Thyroid gland (tissue), 4 donors: ENCODE results near the gene ATP2A2. TPM values are rescaled to one million over a fixed set of nuclear protein-coding genes. Genes with fewer than 3 reads are reported as not detected.

ENCODE experiments used
- DNase-seq, 2 donors: peaks; one replicate each; pipeline ENCODE4 v3.0.0-alpha.2; 2019
- H3K27ac ChIP-seq, 3 donors: fragments of 200-600 bp; sonication (generic); 1 replicate in 2 of 3; 2 replicates in 1 of 3; pipeline ENCODE4 v1.5.1; 2016 to 2019; ENCODE audit warnings: mild to moderate bottlenecking in 1 of 3, moderate library complexity in 1 of 3
- H3K27me3 ChIP-seq: fragments of 200-600 bp; sonication (generic); one replicate; pipeline ENCODE4 v1.5.1; 2019
- H3K36me3 ChIP-seq, 2 donors: fragments of 200-600 bp; sonication (generic); one replicate each; pipeline ENCODE4 v1.5.1; 2016 to 2019
- H3K4me1 ChIP-seq, 2 donors: fragments of 200-600 bp; sonication (generic); one replicate each; pipeline ENCODE4 v1.5.1; 2017 to 2019
- H3K4me3 ChIP-seq, 3 donors: fragments of 200-600 bp; sonication (generic); replicated peaks in 1 of 3; 1 replicate in 2 of 3; 2 replicates in 1 of 3; pipeline ENCODE4 v1.5.1; 2016; ENCODE audit warnings: mild to moderate bottlenecking in 1 of 3
- H3K9me3 ChIP-seq: fragments of 200-600 bp; sonication (generic); one replicate; pipeline ENCODE4 v1.5.1; 2017
- POLR2A ChIP-seq, 2 donors: fragments of 450-650 bp; IDR thresholded peaks; one replicate each; pipeline ENCODE4 v1.6.1; 2017; ENCODE audit warnings: antibody characterized with exemption in 2 of 2, mild to moderate bottlenecking in 2 of 2, moderate library complexity in 1 of 2
- WGBS, 2 donors: methylation state at CpG; one replicate each; pipeline ENCODE4 v1.1.5; 2017; 5-methylcytosine and 5-hydroxymethylcytosine counted together
- intact Hi-C: fragments of 100-400 bp; cut with DNase I; formaldehyde crosslinking; loops from one replicate; pipeline ENCODE4 v1.15.1; 2023
- total RNA-seq, 4 donors: library from RNA; depleted of rRNA; stranded (reverse); fragments of >200 nt; gene quantifications; one replicate each; pipeline ENCODE4 v1.2.3, GENCODE V29; 2016
- TF ChIP-seq, protein P1 (sequence below), 6 experiments: fragments of 200-600 bp in 3 of 6; fragments of 450-650 bp in 3 of 6; sonication (generic) in 3 of 6; IDR thresholded peaks; one replicate each; pipeline ENCODE4 v1.5.1; 2016 to 2019; ENCODE audit warnings: antibody characterized with exemption in 6 of 6, mild to moderate bottlenecking in 2 of 6, inconsistent platforms in 1 of 6, moderate library complexity in 1 of 6

ATP2A2 gene
- total RNA-seq, 4 donors from 2014 or later, result 126 to 220 (median 174) TPM

DNA sequence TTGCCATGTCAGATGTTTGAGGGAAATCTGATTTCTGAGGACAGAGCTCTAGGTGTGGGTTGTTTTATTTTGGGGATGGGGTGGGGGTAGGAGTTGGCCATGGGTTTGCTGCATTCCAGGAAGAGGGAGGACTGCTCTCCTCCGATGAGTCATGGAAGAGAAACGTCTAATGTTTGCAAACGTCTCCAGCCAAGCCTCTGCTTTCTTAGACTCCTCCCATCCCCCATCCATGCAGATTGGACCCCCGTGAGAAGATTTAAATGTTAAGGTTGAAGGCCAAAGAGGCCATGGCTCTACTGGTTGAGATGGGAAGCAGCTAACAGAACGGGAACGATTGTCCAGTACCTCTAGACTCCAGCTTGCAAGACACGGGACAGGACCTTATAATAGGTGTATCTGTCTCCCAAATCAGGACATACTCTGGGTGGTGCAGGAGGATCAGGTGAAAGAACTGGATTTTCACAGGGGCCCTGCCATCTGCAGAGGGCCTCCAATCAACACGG is 11.4 kb upstream of the ATP2A2 start:
- H3K27me3 ChIP-seq, result no peaks in the 10 kb centered on the region
- peak overlapping the region in 1 of 3 donors; percentile 24 for H3K27ac ChIP-seq
- no peaks in the 10 kb centered on the region for H3K9me3 ChIP-seq
- no peak overlapping the region for H3K4me3 ChIP-seq
- WGBS, 2 donors, result 62 to 72% methylated on average over 6 to 8 of the region's 8 CpGs
- no peaks in the 10 kb centered on the region for H3K36me3 ChIP-seq
- intact Hi-C loops, result no loop called here
- DNase-seq, result no peak
- TF ChIP-seq, protein P1, sequence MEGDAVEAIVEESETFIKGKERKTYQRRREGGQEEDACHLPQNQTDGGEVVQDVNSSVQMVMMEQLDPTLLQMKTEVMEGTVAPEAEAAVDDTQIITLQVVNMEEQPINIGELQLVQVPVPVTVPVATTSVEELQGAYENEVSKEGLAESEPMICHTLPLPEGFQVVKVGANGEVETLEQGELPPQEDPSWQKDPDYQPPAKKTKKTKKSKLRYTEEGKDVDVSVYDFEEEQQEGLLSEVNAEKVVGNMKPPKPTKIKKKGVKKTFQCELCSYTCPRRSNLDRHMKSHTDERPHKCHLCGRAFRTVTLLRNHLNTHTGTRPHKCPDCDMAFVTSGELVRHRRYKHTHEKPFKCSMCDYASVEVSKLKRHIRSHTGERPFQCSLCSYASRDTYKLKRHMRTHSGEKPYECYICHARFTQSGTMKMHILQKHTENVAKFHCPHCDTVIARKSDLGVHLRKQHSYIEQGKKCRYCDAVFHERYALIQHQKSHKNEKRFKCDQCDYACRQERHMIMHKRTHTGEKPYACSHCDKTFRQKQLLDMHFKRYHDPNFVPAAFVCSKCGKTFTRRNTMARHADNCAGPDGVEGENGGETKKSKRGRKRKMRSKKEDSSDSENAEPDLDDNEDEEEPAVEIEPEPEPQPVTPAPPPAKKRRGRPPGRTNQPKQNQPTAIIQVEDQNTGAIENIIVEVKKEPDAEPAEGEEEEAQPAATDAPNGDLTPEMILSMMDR (IDR thresholded peaks at IDR 0.05), result no peak
- no peak for TF ChIP-seq POLR2A (IDR thresholded peaks at IDR 0.05)
- H3K4me1 ChIP-seq, result peaks cover 17 to 31% of the 10 kb centered on the region in 2 donors

DNA sequence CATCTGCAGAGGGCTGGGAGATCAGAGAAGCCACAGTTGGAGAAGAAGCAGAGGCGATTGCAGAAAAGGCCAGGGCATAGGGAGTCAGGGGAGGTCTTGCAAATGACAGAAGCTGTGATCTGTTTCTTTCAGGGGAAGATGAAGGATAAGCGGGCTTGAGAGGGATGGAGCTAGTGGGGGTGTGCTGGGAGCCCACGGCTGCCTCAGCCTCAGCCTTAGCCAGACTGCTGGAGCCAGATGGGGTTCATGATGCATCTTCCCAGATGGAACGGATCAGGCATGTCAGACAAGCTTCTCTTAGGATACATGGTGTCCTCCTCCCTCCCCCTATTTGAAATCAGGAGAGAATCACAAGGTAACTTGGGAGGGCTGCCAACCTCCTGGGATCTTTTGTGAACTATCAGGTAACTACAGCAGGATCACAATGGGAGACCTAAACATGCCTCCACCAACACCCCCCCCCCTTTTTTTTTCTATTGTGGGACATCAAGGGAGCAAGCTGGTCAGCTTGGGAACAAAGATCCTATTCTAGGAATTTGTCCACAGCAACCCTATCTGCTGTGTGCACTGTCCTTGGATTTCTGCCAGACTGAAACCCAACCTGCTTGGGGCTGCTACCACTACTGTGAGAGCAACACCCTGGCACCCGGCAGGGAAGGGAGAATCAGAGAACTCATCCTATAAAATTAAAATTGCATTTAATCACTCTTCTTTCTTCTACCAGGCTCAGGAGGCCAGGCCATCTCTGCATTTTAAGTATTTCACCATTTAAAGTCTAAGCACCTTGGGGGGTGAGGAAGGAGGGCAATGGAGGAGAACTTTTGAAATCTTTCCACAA is 10.7 kb upstream of the ATP2A2 start:
- 72 to 74% methylated on average over 5 of the region's 5 CpGs for WGBS, 2 donors
- Histone ChIP-seq H3K36me3 (no peaks in the 10 kb centered on the region), H3K9me3 (no peaks in the 10 kb centered on the region), H3K27ac (peak overlapping the region in 1 of 3 donors; percentile 24), H3K4me3 (no peak overlapping the region), H3K4me1 (peaks cover 17 to 31% of the 10 kb centered on the region in 2 donors), H3K27me3 (no peaks in the 10 kb centered on the region)
- intact Hi-C loops, result no loop called here
- no peak for TF ChIP-seq POLR2A (IDR thresholded peaks at IDR 0.05)
- TF ChIP-seq, protein P1 (IDR thresholded peaks at IDR 0.05), result no peak
- peak; percentile 30 to 58 for DNase-seq

DNA sequence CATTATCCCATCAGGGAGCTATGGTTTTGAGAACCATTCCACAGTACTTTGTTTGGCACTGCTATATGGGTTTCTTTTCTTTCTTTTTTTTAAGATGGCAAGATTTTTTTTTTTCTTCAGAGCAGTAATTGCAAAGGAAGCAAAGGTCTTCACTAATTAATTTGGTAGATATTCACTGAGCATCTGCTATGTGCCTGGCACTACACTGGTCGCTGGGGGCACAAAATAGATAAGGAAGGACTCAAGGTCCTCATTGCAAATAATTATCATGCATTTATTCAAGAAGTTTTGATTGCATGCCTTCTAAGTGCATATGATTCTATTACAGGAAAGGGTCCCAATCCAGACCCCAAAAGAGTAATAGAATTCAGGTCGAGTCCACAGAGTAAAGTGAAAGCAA is 10.0 kb upstream of the ATP2A2 start:
- TF ChIP-seq, protein P1 (IDR thresholded peaks at IDR 0.05), result no peak
- TF ChIP-seq POLR2A (IDR thresholded peaks at IDR 0.05), result no peak
- Histone ChIP-seq H3K9me3 (no peaks in the 10 kb centered on the region), H3K27me3 (no peaks in the 10 kb centered on the region), H3K4me1 (peaks cover 17 to 31% of the 10 kb centered on the region in 2 donors), H3K27ac (no peak overlapping the region), H3K4me3 (no peak overlapping the region), H3K36me3 (no peaks in the 10 kb centered on the region)
- intact Hi-C loops, result no loop called here
- 75 to 78% methylated on average over 2 of the region's 2 CpGs for WGBS, 2 donors
- no peak for DNase-seq

DNA sequence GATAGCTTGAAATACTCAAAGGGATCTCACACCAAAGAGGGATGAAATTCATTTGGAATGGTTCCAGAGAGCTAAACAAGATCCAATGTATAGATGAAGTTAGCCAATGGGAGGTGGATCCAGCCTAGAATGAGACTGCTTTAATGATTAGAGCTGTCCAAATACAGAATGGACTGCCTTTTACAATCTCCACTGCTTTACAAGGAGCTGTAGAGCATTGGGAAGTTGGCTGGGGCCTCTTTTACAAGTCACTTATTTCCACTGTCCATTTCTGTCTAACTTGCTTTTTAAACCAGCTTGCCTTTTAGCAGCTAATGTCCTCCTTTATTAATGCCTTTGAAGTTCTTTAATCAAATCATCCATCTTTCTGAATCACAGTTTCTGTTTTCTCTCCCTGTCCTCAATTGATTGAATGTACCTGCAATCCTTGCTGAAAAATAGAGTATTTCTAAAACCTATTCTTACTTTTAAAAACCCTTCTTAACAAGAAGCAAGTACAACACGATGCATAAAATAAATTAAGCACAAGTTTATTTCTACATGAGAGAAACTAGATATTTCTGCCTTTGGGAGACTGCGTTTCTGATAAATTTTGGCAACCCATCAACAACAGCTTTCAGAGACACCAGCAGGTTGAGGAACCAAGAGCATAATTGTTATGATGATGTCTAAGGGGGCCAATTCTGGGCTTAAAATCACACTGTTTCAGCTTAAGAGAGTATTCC is 3.4 kb upstream of the ATP2A2 start:
- DNase-seq, result no peak
- no peaks in the 10 kb centered on the region for H3K9me3 ChIP-seq
- intact Hi-C loops, result no loop called here
- H3K36me3 ChIP-seq, result no peaks in the 10 kb centered on the region
- no peak for TF ChIP-seq POLR2A (IDR thresholded peaks at IDR 0.05)
- TF ChIP-seq, protein P1 (IDR thresholded peaks at IDR 0.05), result no peak
- WGBS, 2 donors, result 42 to 43% methylated on average over 2 of the region's 2 CpGs
- no peak overlapping the region for H3K4me3 ChIP-seq
- H3K4me1 ChIP-seq, result peaks cover 17 to 22% of the 10 kb centered on the region in 2 donors
- H3K27me3 ChIP-seq, result no peaks in the 10 kb centered on the region
- peak overlapping the region in 1 of 3 donors; percentile 0 for H3K27ac ChIP-seq

DNA sequence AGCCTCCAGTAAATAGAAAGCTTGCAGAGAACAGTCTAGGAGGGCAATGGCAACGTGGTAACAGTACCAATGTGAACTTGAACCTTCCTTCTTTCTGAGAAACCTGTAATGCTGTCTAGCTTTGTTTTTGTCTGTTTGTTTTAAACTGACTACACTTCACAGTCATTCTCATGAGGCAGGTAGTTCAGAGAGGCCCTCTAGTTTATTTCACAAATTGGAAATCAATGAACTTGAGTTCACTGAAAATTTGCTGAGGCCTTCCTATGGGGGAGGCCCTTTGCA is 2.9 kb upstream of the ATP2A2 start:
- no peaks in the 10 kb centered on the region for H3K9me3 ChIP-seq
- no peaks in the 10 kb centered on the region for H3K27me3 ChIP-seq
- H3K4me3 ChIP-seq, result no peak overlapping the region
- H3K4me1 ChIP-seq, result peaks cover 20 to 26% of the 10 kb centered on the region in 2 donors
- no peak for DNase-seq
- intact Hi-C loops, result no loop called here
- TF ChIP-seq, protein P1 (IDR thresholded peaks at IDR 0.05), result no peak
- TF ChIP-seq POLR2A (IDR thresholded peaks at IDR 0.05), result no peak
- no peaks in the 10 kb centered on the region for H3K36me3 ChIP-seq
- H3K27ac ChIP-seq, result peak overlapping the region in 1 of 3 donors; percentile 0
- 78 to 83% methylated on average over 1 of the region's 1 CpG for WGBS, 2 donors
